Tibial nerve (tissue), 4 donors: ENCODE results near the gene KDM4C. TPM values are rescaled to one million over a fixed set of nuclear protein-coding genes. Genes with fewer than 3 reads are reported as not detected.

ENCODE experiments used
- DNase-seq, 2 donors: peaks; one replicate each; pipeline ENCODE4 v3.0.0-alpha.2; 2019; ENCODE audit warnings: low spot score in 2 of 2
- H3K27ac ChIP-seq, 4 donors: fragments of 200-600 bp; sonication (generic) in 3 of 4; one replicate each; pipeline ENCODE4 v1.5.1; 2017 to 2019; ENCODE audit warnings: mild to moderate bottlenecking in 1 of 4
- H3K27me3 ChIP-seq, 2 donors: fragments of 200-600 bp; sonication (generic) in 1 of 2; one replicate each; pipeline versions ENCODE4 v1.5.1 to v1.6.0; 2017 to 2019
- H3K36me3 ChIP-seq, 3 donors: fragments of 200-600 bp; sonication (generic); one replicate each; pipeline ENCODE4 v1.5.1; 2018 to 2019
- H3K4me1 ChIP-seq, 4 donors: fragments of 200-600 bp; sonication (generic) in 3 of 4; one replicate each; pipeline ENCODE4 v1.5.1; 2017 to 2019
- H3K4me3 ChIP-seq, 4 donors: fragments of 200-600 bp; sonication (generic) in 3 of 4; one replicate each; pipeline ENCODE4 v1.5.1; 2017 to 2019; ENCODE audit warnings: mild to moderate bottlenecking in 1 of 4, moderate library complexity in 1 of 4
- H3K9me3 ChIP-seq, 4 donors: fragments of 200-600 bp; sonication (generic) in 3 of 4; one replicate each; pipeline ENCODE4 v1.5.1; 2017 to 2019
- CTCF ChIP-seq, 5 experiments: fragments of 200-600 bp in 3 of 5; fragments of 450-650 bp in 2 of 5; sonication (generic) in 3 of 5; IDR thresholded peaks; one replicate each; pipeline ENCODE4 v1.5.1; 2016 to 2019; ENCODE audit warnings: antibody characterized with exemption in 5 of 5, mild to moderate bottlenecking in 3 of 5, moderate library complexity in 2 of 5
- EP300 ChIP-seq, 2 donors: sonication (generic); formaldehyde crosslinking; IDR thresholded peaks; one replicate each; pipeline ENCODE4 v1.6.1; 2017; ENCODE audit warnings: antibody characterized with exemption in 2 of 2, mild to moderate bottlenecking in 1 of 2
- POLR2A ChIP-seq, 2 donors: fragments of 450-650 bp; IDR thresholded peaks; one replicate each; pipeline ENCODE4 v1.6.1; 2017; ENCODE audit warnings: antibody characterized with exemption in 2 of 2, mild to moderate bottlenecking in 2 of 2, moderate library complexity in 2 of 2
- WGBS, 2 donors: methylation state at CpG; one replicate each; pipeline ENCODE4 v1.1.5; 2018; 5-methylcytosine and 5-hydroxymethylcytosine counted together
- total RNA-seq, 4 donors: library from RNA; depleted of rRNA; stranded (reverse); fragments of >200 nt; gene quantifications; one replicate each; pipeline ENCODE4 v1.1.0, GENCODE V29; 2016

Gene KDM4C
- total RNA-seq, 4 donors from 2014 or later, result 27.8 to 47.7 (median 38.1) TPM

GRCh38 chr9:7195526-7195925 lies 437.8 kb downstream of the KDM4C start:
- peaks cover 0 to 5% (median 0%) of the 10 kb centered on the region in 4 donors for H3K9me3 ChIP-seq
- TF ChIP-seq EP300 (IDR thresholded peaks at IDR 0.05), result no peak
- no peak for TF ChIP-seq POLR2A (IDR thresholded peaks at IDR 0.05)
- no peak for TF ChIP-seq CTCF (IDR thresholded peaks at IDR 0.05)
- DNase-seq, result no peak
- H3K4me1 ChIP-seq, result peaks cover 0 to 5% (median 0%) of the 10 kb centered on the region in 4 donors
- WGBS, 2 donors, result 63 to 77% methylated on average over 2 of the region's 2 CpGs
- no peaks in the 10 kb centered on the region for H3K27me3 ChIP-seq
- H3K36me3 ChIP-seq, result no peaks in the 10 kb centered on the region
- H3K4me3 ChIP-seq, result no peak overlapping the region
- no peak overlapping the region for H3K27ac ChIP-seq

- Histone ChIP-seq H3K36me3 (no peaks in the 10 kb centered on the region), H3K27ac (no peak overlapping the region), H3K27me3 (no peaks in the 10 kb centered on the region), H3K4me3 (no peak overlapping the region), H3K9me3 (no peaks in the 10 kb centered on the region), H3K4me1 (peaks cover 0 to 3% (median 0%) of the 10 kb centered on the region in 4 donors)
- TF ChIP-seq POLR2A (IDR thresholded peaks at IDR 0.05) (no peak), EP300 (IDR thresholded peaks at IDR 0.05) (no peak), CTCF (IDR thresholded peaks at IDR 0.05) (no peak)
- 95 to 98% methylated on average over 2 of the region's 2 CpGs for WGBS, 2 donors
- DNase-seq, result no peak
Measured at GRCh38 chr9:7196467-7196866, 438.7 kb downstream of the KDM4C start.

GRCh38 chr9:7201196-7201595 lies 443.4 kb downstream of the KDM4C start:
- no peak overlapping the region for H3K27ac ChIP-seq
- H3K36me3 ChIP-seq, result no peaks in the 10 kb centered on the region
- no peak for DNase-seq
- no peak overlapping the region for H3K4me3 ChIP-seq
- H3K9me3 ChIP-seq, result no peaks in the 10 kb centered on the region
- WGBS, 2 donors, result 63 to 88% methylated on average over 5 of the region's 5 CpGs
- TF ChIP-seq EP300 (IDR thresholded peaks at IDR 0.05) (no peak), POLR2A (IDR thresholded peaks at IDR 0.05) (no peak), CTCF (IDR thresholded peaks at IDR 0.05) (no peak)
- no peaks in the 10 kb centered on the region for H3K4me1 ChIP-seq
- no peaks in the 10 kb centered on the region for H3K27me3 ChIP-seq

- Histone ChIP-seq H3K36me3 (no peaks in the 10 kb centered on the region), H3K27ac (no peak overlapping the region), H3K4me3 (no peak overlapping the region), H3K27me3 (no peaks in the 10 kb centered on the region), H3K9me3 (no peaks in the 10 kb centered on the region), H3K4me1 (no peaks in the 10 kb centered on the region)
- TF ChIP-seq CTCF (IDR thresholded peaks at IDR 0.05), result no peak
- no peak for TF ChIP-seq EP300 (IDR thresholded peaks at IDR 0.05)
- no peak for TF ChIP-seq POLR2A (IDR thresholded peaks at IDR 0.05)
- WGBS, 2 donors, result 93 to 96% methylated on average over 4 of the region's 4 CpGs
- no peak for DNase-seq
Measured at GRCh38 chr9:7205806-7206205, 448.0 kb downstream of the KDM4C start.

GRCh38 chr9:7206221-7206758 lies 448.5 kb downstream of the KDM4C start:
- Histone ChIP-seq H3K4me1 (no peaks in the 10 kb centered on the region), H3K9me3 (no peaks in the 10 kb centered on the region), H3K4me3 (no peak overlapping the region), H3K36me3 (no peaks in the 10 kb centered on the region), H3K27ac (no peak overlapping the region), H3K27me3 (no peaks in the 10 kb centered on the region)
- no peak for DNase-seq
- WGBS, 2 donors, result 87 to 89% methylated on average over 6 of the region's 6 CpGs
- TF ChIP-seq POLR2A (IDR thresholded peaks at IDR 0.05) (no peak), CTCF (IDR thresholded peaks at IDR 0.05) (no peak), EP300 (IDR thresholded peaks at IDR 0.05) (no peak)
